ENCODE results near the gene CFAP43. TPM values are rescaled to one million over a fixed set of nuclear protein-coding genes. Genes with fewer than 3 reads are reported as not detected.

The CFAP43 gene
- 0.07 TPM for polyA plus RNA-seq (2013, experiment 1 of 2)
- polyA plus RNA-seq (2013, experiment 2 of 2): 0.07 TPM

- no peaks in the 10 kb centered on the region for H3K27me3 ChIP-seq (ENCODE audit: control insufficient read depth in 1 of 2, insufficient read depth in 1 of 2, low read length in 2 of 2)
- peak within 1 kb of the TSS; percentile 93 for H4K8ac ChIP-seq (ENCODE audit: low read length)
- under 1% methylated on average over 54 of the region's 60 CpGs for WGBS
- H3K27ac ChIP-seq (ENCODE audit: low read length, poor library complexity, severe bottlenecking): no peak within 1 kb of the TSS
- peak within 1 kb of the TSS; percentile 90 for H4K91ac ChIP-seq (ENCODE audit: low read length)
- H2BK12ac ChIP-seq (ENCODE audit: low read length in 2 of 2): no peak within 1 kb of the TSS
- peak within 1 kb of the TSS; percentile 61 to 66 for H3K18ac ChIP-seq (ENCODE audit: low read depth in 1 of 2, low read length in 2 of 2)
- no peak within 1 kb of the TSS for H2BK5ac ChIP-seq (ENCODE audit: low read depth, low read length, poor library complexity, severe bottlenecking)
- peak within 1 kb of the TSS; percentile 98 for H3K4me2 ChIP-seq (ENCODE audit: low read length, poor library complexity, severe bottlenecking)
- peak within 1 kb of the TSS; percentile 97 for H3K9ac ChIP-seq (ENCODE audit: low read length)
- H2BK15ac ChIP-seq (ENCODE audit: low read depth, poor library complexity, severe bottlenecking): peak within 1 kb of the TSS; percentile 48
- peak within 1 kb of the TSS; percentile 96 for H2AFZ ChIP-seq (ENCODE audit: low read depth, low read length)
- H3K14ac ChIP-seq (ENCODE audit: low read length in 2 of 2): peak within 1 kb of the TSS in 1 of 2 experiments; percentile 85
- peak within 1 kb of the TSS; percentile 88 to 93 for H3K4me3 ChIP-seq (ENCODE audit: insufficient read depth in 1 of 2, low read depth in 1 of 2, low read length in 2 of 2)
- no peak within 1 kb of the TSS for H3K4ac ChIP-seq (ENCODE audit: low read depth in 1 of 2, low read length in 2 of 2)
- H2AK5ac ChIP-seq (ENCODE audit: low read length, severe bottlenecking): no peak within 1 kb of the TSS
- H3K4me1 ChIP-seq (ENCODE audit: control insufficient read depth, insufficient read depth, low read depth, low read length): peaks cover 7% of the 10 kb centered on the region
- H3K79me1 ChIP-seq (replicated peaks; ENCODE audit: low read length, poor library complexity, severe bottlenecking): no peaks in the 10 kb centered on the region
- no peak within 1 kb of the TSS for H2BK120ac ChIP-seq (ENCODE audit: low read depth, low read length)
- H3K36me3 ChIP-seq (ENCODE audit: control insufficient read depth in 1 of 2, insufficient read depth in 2 of 2, low read depth in 1 of 2, low read length in 2 of 2): no peaks in the 10 kb centered on the region
- H3K23ac ChIP-seq (ENCODE audit: low read length in 2 of 2): no peak within 1 kb of the TSS
- H3K9me3 ChIP-seq (ENCODE audit: control insufficient read depth, low read length): peaks cover 9% of the 10 kb centered on the region
- DNase-seq: peak; percentile 95
Observed at GRCh38 chr10:104231784-104232612, at the start of gene CFAP43. Gene CFAP43 (minus strand): TSS chr10:104232364. CDS start chr10:104232246, 118 bp downstream.

- Histone ChIP-seq H2BK5ac (ENCODE audit: low read depth, low read length, poor library complexity, severe bottlenecking) (no peak overlapping the region), H3K4me2 (ENCODE audit: low read length, poor library complexity, severe bottlenecking) (no peak overlapping the region), H3K4me3 (ENCODE audit: insufficient read depth in 1 of 2, low read depth in 1 of 2, low read length in 2 of 2) (no peak overlapping the region), H3K36me3 (ENCODE audit: control insufficient read depth in 1 of 2, insufficient read depth in 2 of 2, low read depth in 1 of 2, low read length in 2 of 2) (no peaks in the 10 kb centered on the region), H4K91ac (ENCODE audit: low read length) (no peak overlapping the region), H3K14ac (ENCODE audit: low read length in 2 of 2) (no peak overlapping the region), H3K9ac (ENCODE audit: low read length) (no peak overlapping the region), H3K23ac (ENCODE audit: low read length in 2 of 2) (peak overlapping the region in 1 of 2 experiments; percentile 40), H3K4ac (ENCODE audit: low read depth in 1 of 2, low read length in 2 of 2) (no peak overlapping the region), H2BK15ac (ENCODE audit: low read depth, poor library complexity, severe bottlenecking) (no peak overlapping the region), H2AFZ (ENCODE audit: low read depth, low read length) (no peak overlapping the region), H3K79me1 (replicated peaks; ENCODE audit: low read length, poor library complexity, severe bottlenecking) (no peaks in the 10 kb centered on the region), H3K9me3 (ENCODE audit: control insufficient read depth, low read length) (no peaks in the 10 kb centered on the region), H2AK5ac (ENCODE audit: low read length, severe bottlenecking) (no peak overlapping the region), H4K8ac (ENCODE audit: low read length) (no peak overlapping the region), H3K27me3 (ENCODE audit: control insufficient read depth in 1 of 2, insufficient read depth in 1 of 2, low read length in 2 of 2) (peaks cover 0 to 26% of the 10 kb centered on the region in 2 experiments), H2BK12ac (ENCODE audit: low read length in 2 of 2) (no peak overlapping the region), H3K18ac (ENCODE audit: low read depth in 1 of 2, low read length in 2 of 2) (no peak overlapping the region), H3K27ac (ENCODE audit: low read length, poor library complexity, severe bottlenecking) (no peak overlapping the region), H3K4me1 (ENCODE audit: control insufficient read depth, insufficient read depth, low read depth, low read length) (no peaks in the 10 kb centered on the region), H2BK120ac (ENCODE audit: low read depth, low read length) (no peak overlapping the region)
- WGBS: 89% methylated on average over 3 of the region's 3 CpGs
- no peak for DNase-seq
Observed at GRCh38 chr10:104281694-104282093, 49.5 kb upstream of the CFAP43 start.

GRCh38 chr10:104279550-104280259 lies 47.5 kb upstream of the CFAP43 start:
- DNase-seq: no peak
- no peak overlapping the region for H3K4ac ChIP-seq (ENCODE audit: low read depth in 1 of 2, low read length in 2 of 2)
- no peak overlapping the region for H3K4me2 ChIP-seq (ENCODE audit: low read length, poor library complexity, severe bottlenecking)
- no peak overlapping the region for H2AFZ ChIP-seq (ENCODE audit: low read depth, low read length)
- H2BK15ac ChIP-seq (ENCODE audit: low read depth, poor library complexity, severe bottlenecking): no peak overlapping the region
- no peak overlapping the region for H3K23ac ChIP-seq (ENCODE audit: low read length in 2 of 2)
- H3K79me1 ChIP-seq (replicated peaks; ENCODE audit: low read length, poor library complexity, severe bottlenecking): no peaks in the 10 kb centered on the region
- H3K14ac ChIP-seq (ENCODE audit: low read length in 2 of 2): no peak overlapping the region
- no peaks in the 10 kb centered on the region for H3K36me3 ChIP-seq (ENCODE audit: control insufficient read depth in 1 of 2, insufficient read depth in 2 of 2, low read depth in 1 of 2, low read length in 2 of 2)
- no peak overlapping the region for H3K27ac ChIP-seq (ENCODE audit: low read length, poor library complexity, severe bottlenecking)
- no peak overlapping the region for H4K8ac ChIP-seq (ENCODE audit: low read length)
- no peak overlapping the region for H3K4me3 ChIP-seq (ENCODE audit: insufficient read depth in 1 of 2, low read depth in 1 of 2, low read length in 2 of 2)
- H2BK120ac ChIP-seq (ENCODE audit: low read depth, low read length): no peak overlapping the region
- no peak overlapping the region for H4K91ac ChIP-seq (ENCODE audit: low read length)
- peaks cover 4% of the 10 kb centered on the region for H3K4me1 ChIP-seq (ENCODE audit: control insufficient read depth, insufficient read depth, low read depth, low read length)
- no peak overlapping the region for H3K9ac ChIP-seq (ENCODE audit: low read length)
- peaks cover 0 to 32% of the 10 kb centered on the region in 2 experiments for H3K27me3 ChIP-seq (ENCODE audit: control insufficient read depth in 1 of 2, insufficient read depth in 1 of 2, low read length in 2 of 2)
- no peak overlapping the region for H2BK12ac ChIP-seq (ENCODE audit: low read length in 2 of 2)
- H3K18ac ChIP-seq (ENCODE audit: low read depth in 1 of 2, low read length in 2 of 2): no peak overlapping the region
- no peak overlapping the region for H2AK5ac ChIP-seq (ENCODE audit: low read length, severe bottlenecking)
- no peak overlapping the region for H2BK5ac ChIP-seq (ENCODE audit: low read depth, low read length, poor library complexity, severe bottlenecking)
- H3K9me3 ChIP-seq (ENCODE audit: control insufficient read depth, low read length): no peaks in the 10 kb centered on the region
- 97% methylated on average over 3 of the region's 3 CpGs for WGBS

GRCh38 chr10:104277785-104278184 lies 45.6 kb upstream of the CFAP43 start:
- Histone ChIP-seq H4K8ac (ENCODE audit: low read length) (no peak overlapping the region), H2AFZ (ENCODE audit: low read depth, low read length) (no peak overlapping the region), H2BK15ac (ENCODE audit: low read depth, poor library complexity, severe bottlenecking) (no peak overlapping the region), H3K27ac (ENCODE audit: low read length, poor library complexity, severe bottlenecking) (no peak overlapping the region), H2BK120ac (ENCODE audit: low read depth, low read length) (no peak overlapping the region), H3K9me3 (ENCODE audit: control insufficient read depth, low read length) (no peaks in the 10 kb centered on the region), H3K14ac (ENCODE audit: low read length in 2 of 2) (no peak overlapping the region), H3K4me3 (ENCODE audit: insufficient read depth in 1 of 2, low read depth in 1 of 2, low read length in 2 of 2) (no peak overlapping the region), H3K4me1 (ENCODE audit: control insufficient read depth, insufficient read depth, low read depth, low read length) (peaks cover 6% of the 10 kb centered on the region), H3K36me3 (ENCODE audit: control insufficient read depth in 1 of 2, insufficient read depth in 2 of 2, low read depth in 1 of 2, low read length in 2 of 2) (no peaks in the 10 kb centered on the region), H3K9ac (ENCODE audit: low read length) (no peak overlapping the region), H4K91ac (ENCODE audit: low read length) (no peak overlapping the region), H3K79me1 (replicated peaks; ENCODE audit: low read length, poor library complexity, severe bottlenecking) (no peaks in the 10 kb centered on the region), H2BK5ac (ENCODE audit: low read depth, low read length, poor library complexity, severe bottlenecking) (no peak overlapping the region), H3K4ac (ENCODE audit: low read depth in 1 of 2, low read length in 2 of 2) (no peak overlapping the region), H3K27me3 (ENCODE audit: control insufficient read depth in 1 of 2, insufficient read depth in 1 of 2, low read length in 2 of 2) (peaks cover 0 to 37% of the 10 kb centered on the region in 2 experiments), H2AK5ac (ENCODE audit: low read length, severe bottlenecking) (no peak overlapping the region), H2BK12ac (ENCODE audit: low read length in 2 of 2) (no peak overlapping the region), H3K4me2 (ENCODE audit: low read length, poor library complexity, severe bottlenecking) (no peak overlapping the region), H3K23ac (ENCODE audit: low read length in 2 of 2) (no peak overlapping the region), H3K18ac (ENCODE audit: low read depth in 1 of 2, low read length in 2 of 2) (no peak overlapping the region)
- WGBS: no CpG with 5 or more reads among the region's 2 CpGs
- no peak for DNase-seq
